GM10248 (cell line): ENCODE data around the gene SRBD1.
A peak's percentile ranks its signal among the peaks of the same experiment; 100 is the strongest.

Experiments used
- CTCF ChIA-PET: fragments of 300-600 bp; sonication (Branson Sonifier 250); formaldehyde crosslinking; extraction: SDS; loops from one replicate; lab custom pipeline; 2021; ENCODE audit warnings: antibody characterized with exemption; lab: Yijun Ruan, JAX
- POLR2A ChIA-PET: fragments of 350-650 bp; sonication (Branson Sonifier 250); formaldehyde crosslinking; extraction: SDS; loops from one replicate; lab custom pipeline; 2020; ENCODE audit warnings: antibody characterized with exemption; lab: Yijun Ruan, JAX
- DNase-seq: peaks from one replicate; pipeline ENCODE4 v3.0.0; 2012; ENCODE audit errors: extremely low spot score
- TF ChIP-seq, protein P1 (sequence below): IDR thresholded peaks from 2 replicates; pipeline ENCODE4 v1.5.1; 2012; ENCODE audit warnings: mild to moderate bottlenecking, low read depth; ENCODE audit errors: extremely low read depth, missing control alignments, control extremely low read depth

Gene SRBD1

DNA sequence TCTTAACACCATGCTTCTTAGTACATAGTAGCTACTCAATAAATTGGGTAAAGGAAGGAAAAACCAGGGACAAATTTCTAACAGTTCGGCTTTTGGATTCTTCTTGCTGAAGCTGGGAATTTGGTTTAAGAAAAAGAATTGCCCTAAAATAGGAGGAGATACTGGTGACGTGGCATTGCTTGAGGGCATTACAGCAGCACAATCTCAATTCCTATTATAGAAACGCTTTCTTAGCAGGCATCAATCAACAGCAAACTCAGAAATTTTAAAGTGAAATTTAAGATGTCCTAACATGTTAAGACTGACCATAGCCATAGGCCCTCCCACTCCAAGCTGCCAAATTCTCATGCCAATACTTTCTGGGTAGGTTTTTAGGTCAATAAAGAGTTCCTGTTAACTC lies 169.5 kb downstream of the SRBD1 start:
- no peak for DNase-seq
- POLR2A ChIA-PET, result no interaction called here
- CTCF ChIA-PET, result interaction anchor here (0.8 to 1.6 kb wide), 4 partner anchors 9 to 53 kb away, joined by 3 to 8 read pairs (median 4); no protein-coding TSS in a partner anchor

DNA sequence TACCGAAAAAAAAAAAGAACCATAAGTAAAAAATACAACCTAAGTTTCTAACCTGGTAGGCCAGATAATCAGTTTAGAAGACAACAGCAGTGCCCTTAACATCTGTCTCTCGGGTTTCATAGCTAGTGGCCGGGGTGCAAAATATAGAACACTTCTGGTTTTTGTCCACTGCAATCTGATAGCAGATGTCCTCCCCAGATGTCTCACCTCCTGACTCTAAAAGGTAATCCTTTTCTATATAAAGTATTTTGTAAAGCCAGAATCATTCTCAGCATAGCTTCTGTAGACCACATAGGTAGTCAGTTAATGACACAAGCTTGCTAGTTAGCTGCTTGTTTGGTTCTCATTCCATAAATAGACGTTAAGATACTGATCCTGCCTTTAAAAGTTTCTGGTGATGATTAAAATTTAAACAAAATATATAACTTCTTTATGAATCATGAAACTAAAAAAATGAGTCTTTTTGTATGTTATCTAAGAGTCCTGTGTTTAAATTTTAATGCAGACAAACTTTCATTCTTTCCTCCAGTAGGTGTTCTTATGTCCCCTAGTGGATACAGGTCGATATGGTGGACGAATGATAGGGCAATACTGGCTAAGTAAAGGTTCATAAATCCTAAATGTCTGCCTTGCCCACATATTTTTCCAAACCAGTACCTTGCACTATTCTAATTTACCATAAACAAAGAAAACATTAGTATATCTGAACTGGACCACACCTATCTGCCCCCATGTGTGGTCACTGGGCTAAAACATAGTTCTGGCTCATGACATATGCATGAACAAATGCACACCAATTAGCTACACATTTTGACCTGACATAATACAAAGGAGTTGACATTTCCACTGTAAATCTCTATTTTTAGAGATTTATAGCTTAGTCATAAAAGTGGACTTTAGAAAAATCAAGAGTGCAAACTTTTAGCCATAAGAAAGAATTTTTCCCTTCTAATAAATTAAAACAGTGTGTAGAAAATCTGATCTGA lies 171.0 kb downstream of the SRBD1 start:
- TF ChIP-seq, protein P1, sequence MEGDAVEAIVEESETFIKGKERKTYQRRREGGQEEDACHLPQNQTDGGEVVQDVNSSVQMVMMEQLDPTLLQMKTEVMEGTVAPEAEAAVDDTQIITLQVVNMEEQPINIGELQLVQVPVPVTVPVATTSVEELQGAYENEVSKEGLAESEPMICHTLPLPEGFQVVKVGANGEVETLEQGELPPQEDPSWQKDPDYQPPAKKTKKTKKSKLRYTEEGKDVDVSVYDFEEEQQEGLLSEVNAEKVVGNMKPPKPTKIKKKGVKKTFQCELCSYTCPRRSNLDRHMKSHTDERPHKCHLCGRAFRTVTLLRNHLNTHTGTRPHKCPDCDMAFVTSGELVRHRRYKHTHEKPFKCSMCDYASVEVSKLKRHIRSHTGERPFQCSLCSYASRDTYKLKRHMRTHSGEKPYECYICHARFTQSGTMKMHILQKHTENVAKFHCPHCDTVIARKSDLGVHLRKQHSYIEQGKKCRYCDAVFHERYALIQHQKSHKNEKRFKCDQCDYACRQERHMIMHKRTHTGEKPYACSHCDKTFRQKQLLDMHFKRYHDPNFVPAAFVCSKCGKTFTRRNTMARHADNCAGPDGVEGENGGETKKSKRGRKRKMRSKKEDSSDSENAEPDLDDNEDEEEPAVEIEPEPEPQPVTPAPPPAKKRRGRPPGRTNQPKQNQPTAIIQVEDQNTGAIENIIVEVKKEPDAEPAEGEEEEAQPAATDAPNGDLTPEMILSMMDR, result peak; percentile 8
- CTCF ChIA-PET, result interaction anchor here (0.7 to 2.1 kb wide), 6 partner anchors 8 to 35 kb away, joined by 3 to 7 read pairs (median 4); no protein-coding TSS in a partner anchor
- DNase-seq, result peak; percentile 17
- POLR2A ChIA-PET, result no interaction called here

More for the DNA sequence above, 169.5 kb downstream of the SRBD1 start:
- TF ChIP-seq, protein P1, result no peak

DNA sequence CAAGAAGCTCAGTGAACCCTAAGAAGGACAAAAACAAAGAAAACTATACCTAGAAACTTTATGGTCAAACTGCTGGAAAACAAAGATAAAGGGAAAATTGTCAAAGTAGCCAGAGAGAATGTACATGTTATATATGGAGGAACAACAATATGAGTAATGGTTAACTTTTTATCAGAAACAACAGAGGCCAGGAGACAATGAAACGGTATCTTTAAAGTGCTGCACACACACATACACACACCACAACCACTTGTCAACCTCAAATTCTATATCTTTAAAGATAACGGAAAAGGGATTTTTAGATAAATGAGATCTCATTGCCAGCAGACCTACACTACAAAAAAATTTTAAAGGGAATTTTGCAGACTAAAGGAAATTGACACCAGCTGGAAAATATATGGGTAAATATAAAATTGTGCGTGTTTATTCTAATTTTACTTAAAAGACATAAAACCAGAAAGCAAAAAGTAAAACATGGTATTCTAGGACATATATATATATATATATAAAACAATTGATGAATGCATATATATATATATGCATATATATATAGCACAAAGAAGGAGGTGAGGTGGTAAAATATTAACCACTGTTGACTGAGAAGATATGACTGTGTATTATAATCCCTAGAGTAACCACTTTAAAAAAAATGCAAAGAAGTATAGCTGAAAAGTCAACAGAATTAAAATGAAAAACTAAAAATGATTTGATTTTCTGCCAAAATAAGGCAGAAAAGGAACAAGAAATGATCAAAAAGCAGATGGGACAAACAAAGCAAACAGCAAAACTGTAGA lies 172.0 kb downstream of the SRBD1 start:
- TF ChIP-seq, protein P1, result no peak
- POLR2A ChIA-PET, result no interaction called here
- DNase-seq, result no peak
- CTCF ChIA-PET, result interaction anchor here (0.7 to 2.1 kb wide), 6 partner anchors 10 to 55 kb away, joined by 3 to 7 read pairs (median 4); no protein-coding TSS in a partner anchor

DNA sequence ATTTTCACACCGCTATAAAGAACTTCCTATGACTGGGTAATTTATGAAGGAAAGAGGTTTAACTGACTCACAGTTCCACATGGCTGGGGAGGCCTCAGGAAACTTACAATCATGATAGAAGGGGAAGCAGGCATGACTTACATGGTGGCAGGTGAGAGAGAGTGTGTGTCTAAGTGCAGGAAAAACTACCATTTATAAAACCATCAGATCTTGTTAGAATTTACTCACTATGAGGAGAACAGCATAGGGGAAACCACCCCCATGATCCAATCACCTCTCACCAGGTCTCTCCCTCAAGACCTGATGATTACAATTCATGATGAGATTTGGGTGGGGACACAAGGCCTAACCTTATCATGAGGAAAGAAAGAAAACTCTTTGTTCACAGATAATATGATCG lies 174.6 kb downstream of the SRBD1 start:
- DNase-seq, result no peak
- POLR2A ChIA-PET, result no interaction called here
- CTCF ChIA-PET, result interaction anchor here (1.9 kb wide), 1 partner anchor 10 kb away, joined by 6 read pairs; no protein-coding TSS in a partner anchor
- TF ChIP-seq, protein P1, result no peak

DNA sequence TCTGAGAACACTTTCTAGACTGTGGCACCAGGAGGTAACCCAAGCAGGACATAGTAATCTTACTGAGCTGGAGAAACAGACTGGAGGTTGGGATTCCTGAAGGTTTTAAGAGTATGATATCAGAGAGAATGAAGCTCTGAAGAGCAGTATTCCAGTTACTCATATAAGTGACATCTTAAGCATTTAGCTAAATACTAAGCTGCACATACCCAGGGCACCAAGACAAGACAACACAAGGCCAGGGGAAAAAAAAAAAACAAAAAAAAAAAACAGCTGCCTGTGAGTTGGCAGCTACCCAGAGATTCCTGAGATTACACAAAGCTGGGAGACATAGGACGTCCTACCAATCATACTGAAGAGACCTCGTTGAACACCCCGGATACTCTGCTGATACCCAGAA lies 175.8 kb downstream of the SRBD1 start:
- POLR2A ChIA-PET, result no interaction called here
- TF ChIP-seq, protein P1, result no peak
- CTCF ChIA-PET, result interaction anchor here (0.7 to 1.9 kb wide), 4 partner anchors 9 to 59 kb away, joined by 3 to 6 read pairs (median 4); no protein-coding TSS in a partner anchor
- DNase-seq, result no peak

DNA sequence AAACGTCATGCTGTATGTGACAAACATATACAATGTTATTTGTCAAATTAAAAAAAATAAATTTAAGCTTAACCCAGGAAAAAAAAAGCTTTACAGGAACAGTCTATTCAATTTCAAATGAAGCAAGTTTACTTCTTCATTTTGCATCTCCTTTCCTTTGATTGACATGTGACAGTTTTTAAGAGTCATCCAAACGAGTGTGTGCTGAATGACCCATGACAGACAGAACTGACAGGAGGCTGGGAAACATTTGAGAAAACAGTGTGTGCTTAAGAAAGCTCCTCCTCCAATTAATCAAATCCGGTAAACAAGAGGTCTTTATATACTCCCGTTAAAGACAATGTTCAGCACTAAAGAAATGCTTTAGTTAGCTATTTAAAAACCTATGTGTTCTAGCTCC lies 177.7 kb downstream of the SRBD1 start:
- DNase-seq, result no peak
- TF ChIP-seq, protein P1, result no peak
- CTCF ChIA-PET, result interaction anchor here (0.8 to 1.8 kb wide), 4 partner anchors 11 to 452 kb away, joined by 3 to 5 read pairs (median 4); no protein-coding TSS in a partner anchor
- POLR2A ChIA-PET, result no interaction called here
